GM18907 (cell line): Measurements from ENCODE around the gene ASB6.
"Not testable (repeated sequence)": the region's sequence is repeated elsewhere in the genome, so short reads cannot be mapped to it uniquely, and the experiment has no call there.

Experiments
- ATAC-seq: cut with Tn5 transposase; IDR thresholded peaks from one replicate; pipeline ENCODE4 v1.9.1; 2021; ENCODE audit warnings: mild to moderate bottlenecking, moderate library complexity; ENCODE audit not compliant: unreplicated experiment

ASB6 gene

DNA sequence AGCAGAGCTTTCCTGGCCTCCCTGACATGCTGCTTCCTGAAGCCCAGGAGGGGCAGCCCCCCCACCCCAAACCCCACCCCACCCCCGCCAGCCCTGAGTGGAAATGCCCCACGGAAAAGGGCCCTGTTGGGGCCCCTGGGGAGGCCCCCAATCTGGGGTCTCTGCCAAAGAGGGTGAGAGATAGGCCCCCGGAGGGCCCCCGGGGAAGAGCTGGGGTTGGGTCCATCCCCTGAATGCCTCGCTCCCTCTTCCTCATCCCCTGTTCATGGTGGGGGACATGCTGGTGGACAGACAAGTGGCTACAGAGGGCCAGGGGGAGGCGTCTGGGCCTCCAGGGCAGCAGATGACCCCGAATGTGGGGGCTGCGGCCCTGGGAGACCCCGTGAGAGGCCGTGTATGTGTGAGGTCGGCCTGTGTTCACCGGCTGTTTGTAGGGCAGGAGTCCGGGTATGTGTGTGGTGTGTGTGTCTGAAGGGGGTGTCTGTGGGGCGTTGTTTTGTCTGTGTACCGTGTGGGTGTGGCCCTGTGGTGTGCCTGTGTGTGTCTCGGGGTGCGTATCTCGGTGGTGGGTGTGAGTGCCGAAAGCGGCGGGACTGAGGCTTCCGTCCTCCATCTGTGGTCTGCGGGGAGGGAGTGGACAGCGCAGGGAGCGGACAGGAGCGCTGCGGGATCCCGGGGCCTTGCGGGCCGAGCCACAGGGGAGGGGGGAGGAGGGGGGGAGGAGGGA lies 32.3 kb downstream of the ASB6 start:
- no peak for ATAC-seq

- ATAC-seq: no peak
These were observed 33.1 kb downstream of the ASB6 start for GRCh38 chr9:129608561-129609481.

DNA sequence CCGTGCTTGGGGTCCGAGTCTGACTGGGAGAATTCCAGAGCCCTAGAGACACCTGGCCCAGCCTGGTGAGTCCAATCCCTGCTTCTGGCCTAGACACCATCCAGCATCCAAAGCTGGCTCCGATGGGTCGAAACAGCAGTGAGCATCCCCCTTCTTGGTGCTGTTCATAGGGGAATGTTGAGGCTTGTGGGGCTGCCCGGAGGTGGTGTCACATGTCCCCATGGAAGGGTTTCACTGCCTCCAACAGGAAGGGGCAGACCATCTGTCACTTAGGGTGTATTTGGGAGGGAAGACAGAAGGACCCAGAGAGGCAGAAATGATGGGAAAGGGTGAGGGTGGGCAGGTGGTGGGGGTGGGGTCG lies 34.9 kb downstream of the ASB6 start:
- ATAC-seq: no peak

DNA sequence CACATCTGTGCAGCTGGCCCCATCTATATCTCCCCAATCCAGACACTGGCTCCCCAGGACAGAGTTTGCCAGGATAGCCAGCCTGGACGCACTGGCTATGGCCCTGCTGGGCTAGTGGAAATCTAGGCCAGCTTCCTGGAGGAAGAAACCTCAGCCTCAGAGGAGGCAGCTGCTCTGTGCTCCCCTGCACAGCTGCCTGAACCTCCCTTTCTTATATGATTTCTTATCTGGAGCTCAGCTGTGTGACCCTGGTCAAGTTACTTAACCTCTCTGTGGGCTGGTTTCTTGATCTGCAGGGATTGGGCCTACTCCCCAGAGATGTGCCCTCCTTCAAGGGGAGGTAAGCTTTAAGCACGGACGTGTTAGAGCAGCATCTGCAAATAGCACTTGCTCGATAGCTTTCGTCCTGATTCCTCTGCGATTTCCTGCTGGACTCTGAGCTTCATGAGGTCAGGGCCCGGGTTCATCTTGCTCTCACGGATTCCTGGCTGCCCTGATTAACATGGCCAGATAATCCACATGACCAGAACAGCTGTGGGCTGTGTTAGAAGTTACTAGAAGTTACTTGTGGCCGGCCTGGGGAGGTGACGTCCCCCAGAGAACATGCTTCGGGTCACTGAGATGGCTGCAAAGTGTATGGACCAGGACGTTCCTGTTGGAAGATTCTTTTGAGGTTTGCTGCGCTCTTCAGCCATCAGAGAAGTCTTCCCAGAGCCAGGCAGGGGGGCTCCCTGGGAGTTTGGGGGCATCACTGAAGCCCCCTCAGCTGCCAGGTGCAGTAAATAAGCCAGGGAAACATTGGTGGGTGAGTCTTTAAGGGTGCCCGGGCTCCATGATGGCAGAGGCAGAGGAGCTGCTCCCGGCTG lies 35.6 kb downstream of the ASB6 start:
- no peak for ATAC-seq

DNA sequence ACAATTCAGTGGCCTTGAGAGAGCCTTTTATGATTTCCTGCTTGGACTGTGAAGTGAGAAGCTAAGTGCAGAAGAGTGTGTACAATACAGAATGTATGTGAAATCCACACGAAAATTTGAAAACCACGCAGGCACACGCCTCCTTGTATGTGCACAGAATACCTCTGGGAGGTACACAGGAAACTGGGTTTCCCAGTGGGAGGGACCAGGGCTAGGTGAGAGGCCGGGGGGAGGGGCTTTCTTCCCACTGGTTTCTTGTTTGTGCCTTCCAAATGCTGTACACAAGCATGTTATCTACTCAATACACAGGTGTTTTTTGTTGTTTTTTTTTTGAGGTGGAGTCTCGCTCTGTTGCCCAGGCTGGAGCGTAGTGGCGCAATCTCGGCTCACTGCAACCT lies 37.2 kb downstream of the ASB6 start:
- ATAC-seq: no peak

- no peak for ATAC-seq
These were observed 37.7 kb downstream of the ASB6 start for GRCh38 chr9:129604056-129604765.

GRCh38 chr9:129602598-129603415 lies 39.1 kb downstream of the ASB6 start:
- no peak for ATAC-seq

DNA sequence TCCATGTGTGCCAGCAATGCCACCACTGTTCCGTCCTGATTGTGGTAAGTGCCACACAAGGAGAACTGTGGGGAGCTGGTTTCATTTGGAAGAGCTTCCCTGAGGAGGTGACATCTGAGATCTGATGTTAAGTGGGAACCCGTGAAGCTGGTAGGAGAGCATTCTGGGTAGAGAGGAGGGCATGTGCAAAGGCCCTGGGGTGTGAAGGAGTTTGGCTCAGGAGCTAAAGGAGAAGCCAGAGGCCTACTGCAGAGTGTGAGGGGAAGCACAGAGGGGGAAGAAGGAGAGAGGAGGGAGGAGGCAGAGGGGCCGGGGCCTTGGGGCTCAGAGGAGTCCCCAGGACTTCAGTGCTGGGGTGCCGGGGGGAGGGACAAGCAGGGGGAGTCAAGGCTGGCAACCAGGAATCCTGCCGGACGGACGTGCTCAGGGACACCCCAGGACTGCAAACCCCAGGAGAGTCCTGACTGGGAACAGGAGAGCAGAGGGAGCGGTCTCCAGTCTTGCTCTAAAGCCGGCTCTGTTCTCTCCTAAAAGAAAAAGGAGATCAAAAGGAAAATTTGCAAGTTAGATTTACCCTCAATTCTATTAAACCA lies 40.8 kb downstream of the ASB6 start:
- ATAC-seq: no peak

DNA sequence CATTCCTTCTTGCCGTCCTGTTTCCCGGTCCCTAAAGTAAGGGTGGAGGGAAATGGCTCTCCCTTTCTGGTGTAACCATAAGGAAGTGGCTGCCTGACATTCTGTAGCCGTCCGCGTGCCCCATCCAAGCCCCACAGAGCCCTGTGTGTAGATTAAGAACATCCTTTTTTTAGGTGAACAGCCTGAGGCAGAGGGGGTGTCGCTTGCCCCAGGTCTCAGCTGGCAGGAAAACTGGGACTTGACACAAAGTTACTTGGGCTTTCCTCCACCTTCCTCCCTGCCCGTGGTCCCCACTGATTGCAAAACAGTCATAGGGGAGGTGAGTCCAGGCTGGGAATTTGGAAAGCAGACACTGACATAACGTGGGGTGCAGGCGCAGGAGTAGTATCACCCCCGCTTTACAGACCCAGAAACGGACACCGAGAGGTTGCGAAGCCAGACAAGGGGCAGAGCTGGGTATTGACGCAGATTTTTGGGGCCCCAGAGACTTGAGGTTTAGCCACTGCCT lies 43.8 kb downstream of the ASB6 start:
- no peak for ATAC-seq

- ATAC-seq: peak; percentile 64
These were observed 44.4 kb downstream of the ASB6 start for GRCh38 chr9:129597355-129598088.

DNA sequence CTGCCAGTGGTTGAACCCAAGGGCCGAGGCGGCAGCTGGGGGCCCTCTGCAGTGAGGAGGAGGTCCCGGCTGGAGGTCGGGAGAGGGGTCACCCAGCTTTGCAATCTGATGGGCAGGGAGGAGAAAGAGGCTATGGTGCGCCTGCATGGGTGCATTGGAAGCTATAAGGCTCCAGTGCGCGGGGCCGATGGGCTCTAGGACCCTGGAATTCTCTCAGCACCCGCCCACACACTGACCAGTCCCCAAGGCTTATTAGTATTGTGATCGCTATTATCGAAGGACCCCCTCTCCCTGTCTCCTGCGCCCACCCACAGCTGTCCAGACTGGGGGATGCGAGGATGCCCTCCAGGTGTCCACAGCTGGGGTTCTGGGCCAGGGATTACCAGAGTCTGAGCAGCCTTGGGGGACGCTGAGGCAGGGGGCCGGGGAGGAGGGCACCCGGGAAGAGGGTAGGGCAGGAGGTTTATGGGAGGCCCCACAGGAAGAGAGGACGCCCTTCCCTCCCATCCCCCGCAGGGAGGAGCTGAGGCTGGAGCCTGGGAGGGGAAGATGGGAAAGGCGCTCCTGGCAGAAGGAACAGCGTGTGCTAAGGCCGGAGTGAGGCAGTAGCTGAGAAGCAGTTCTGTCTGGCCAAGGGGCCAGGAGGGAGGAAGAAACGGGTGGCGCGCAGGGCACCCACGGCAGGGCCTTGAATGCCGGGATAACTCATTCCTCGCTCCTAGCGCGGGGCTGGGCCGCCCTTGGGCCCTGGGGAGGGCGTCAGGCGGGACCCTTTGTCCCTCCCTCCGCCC lies 45.2 kb downstream of the ASB6 start:
- ATAC-seq: no peak

DNA sequence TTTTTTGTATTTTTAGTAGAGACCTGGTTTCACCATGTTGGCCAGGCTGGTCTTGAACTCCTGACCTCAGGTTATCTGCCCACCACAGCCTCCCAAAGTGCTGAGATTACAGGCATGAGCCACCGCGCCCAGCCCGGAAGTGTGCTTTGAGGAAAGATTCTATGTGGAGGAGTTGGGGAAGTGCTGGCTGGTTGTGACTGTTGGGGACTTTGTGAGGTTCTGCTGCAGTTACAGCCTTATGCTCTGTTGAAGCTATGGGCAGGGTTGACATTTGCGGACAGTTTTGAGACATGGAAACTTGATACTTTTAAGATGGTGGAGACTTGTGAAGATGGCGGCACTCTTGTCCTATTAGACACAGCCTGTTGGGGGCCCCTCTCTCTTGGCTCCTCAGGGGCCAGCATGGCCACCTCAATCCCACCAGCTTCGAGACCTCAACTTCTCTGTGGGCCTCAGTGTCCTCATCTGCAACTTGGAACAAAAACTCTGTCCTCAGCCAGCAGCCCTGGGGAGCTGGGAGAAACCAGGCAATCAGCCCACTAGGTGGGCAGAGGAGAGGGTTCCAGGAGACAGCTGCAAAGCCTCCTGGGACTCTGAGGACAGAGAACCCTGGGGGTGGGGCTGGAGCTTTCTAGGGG lies 45.9 kb downstream of the ASB6 start:
- no peak for ATAC-seq

- no peak for ATAC-seq
These were observed 46.6 kb downstream of the ASB6 start for GRCh38 chr9:129595311-129595741.

- no peak for ATAC-seq
These were observed 47.3 kb downstream of the ASB6 start for GRCh38 chr9:129594632-129595031.

- ATAC-seq: not testable (repeated sequence)
These were observed 49.2 kb downstream of the ASB6 start for GRCh38 chr9:129592790-129593189.

- no peak for ATAC-seq
These were observed 50.0 kb downstream of the ASB6 start for GRCh38 chr9:129591916-129592315.

GRCh38 chr9:129590466-129590865 lies 51.5 kb downstream of the ASB6 start:
- no peak for ATAC-seq
